Activated CD8-positive, alpha-beta memory T cell treated with anti-CD3 and anti-CD28 coated beads for 24 hours (primary cell): ENCODE measurements around the gene RSPH1.

Experiments
- DNase-seq: peaks from one replicate; pipeline ENCODE4 v3.0.0-alpha.2; 2020

RSPH1 gene

GRCh38 chr21:42423685-42424084 is 72.3 kb downstream of the RSPH1 start:
- no peak for DNase-seq

- DNase-seq = peak; percentile 80
These were observed 72.8 kb downstream of the RSPH1 start for GRCh38 chr21:42423197-42423675.
